Measurements from ENCODE around the gene ZBTB7C.

Gene ZBTB7C

DNA sequence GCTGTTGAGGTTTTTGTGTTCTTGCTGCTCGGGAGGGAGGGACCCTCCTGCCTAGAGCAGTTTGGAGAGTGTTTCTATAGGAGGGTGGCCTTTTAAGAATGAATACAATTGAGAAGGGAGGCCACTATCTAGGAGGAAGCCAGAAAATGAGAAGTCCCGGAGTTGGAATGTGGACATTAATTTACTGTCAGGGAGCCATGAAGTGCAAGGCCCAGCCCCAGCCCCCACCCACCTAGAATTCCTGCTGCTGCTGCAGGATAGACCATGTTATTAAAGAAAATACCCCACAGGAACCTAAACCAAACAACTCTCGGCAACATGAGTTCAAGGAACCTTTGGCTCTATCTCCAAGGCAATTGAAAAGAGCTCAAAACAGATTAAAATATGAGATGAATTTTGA is 46.0 kb downstream of the ZBTB7C start:
- no peak overlapping the region for H3K4me3 ChIP-seq (replicated peaks; ENCODE audit: low read depth, low read length)
- no peak for DNase-seq (ENCODE audit: extremely low read depth, low read depth)
- TF ChIP-seq, protein P1, sequence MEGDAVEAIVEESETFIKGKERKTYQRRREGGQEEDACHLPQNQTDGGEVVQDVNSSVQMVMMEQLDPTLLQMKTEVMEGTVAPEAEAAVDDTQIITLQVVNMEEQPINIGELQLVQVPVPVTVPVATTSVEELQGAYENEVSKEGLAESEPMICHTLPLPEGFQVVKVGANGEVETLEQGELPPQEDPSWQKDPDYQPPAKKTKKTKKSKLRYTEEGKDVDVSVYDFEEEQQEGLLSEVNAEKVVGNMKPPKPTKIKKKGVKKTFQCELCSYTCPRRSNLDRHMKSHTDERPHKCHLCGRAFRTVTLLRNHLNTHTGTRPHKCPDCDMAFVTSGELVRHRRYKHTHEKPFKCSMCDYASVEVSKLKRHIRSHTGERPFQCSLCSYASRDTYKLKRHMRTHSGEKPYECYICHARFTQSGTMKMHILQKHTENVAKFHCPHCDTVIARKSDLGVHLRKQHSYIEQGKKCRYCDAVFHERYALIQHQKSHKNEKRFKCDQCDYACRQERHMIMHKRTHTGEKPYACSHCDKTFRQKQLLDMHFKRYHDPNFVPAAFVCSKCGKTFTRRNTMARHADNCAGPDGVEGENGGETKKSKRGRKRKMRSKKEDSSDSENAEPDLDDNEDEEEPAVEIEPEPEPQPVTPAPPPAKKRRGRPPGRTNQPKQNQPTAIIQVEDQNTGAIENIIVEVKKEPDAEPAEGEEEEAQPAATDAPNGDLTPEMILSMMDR (IDR thresholded peaks at IDR 0.05; ENCODE audit: low read depth, low read length, missing control alignments) = no peak

GRCh38 chr18:48361801-48362200 is 47.4 kb downstream of the ZBTB7C start:
- DNase-seq (ENCODE audit: extremely low read depth, low read depth) = no peak
- TF ChIP-seq, protein P1 (IDR thresholded peaks at IDR 0.05; ENCODE audit: low read depth, low read length, missing control alignments) = no peak
- H3K4me3 ChIP-seq (replicated peaks; ENCODE audit: low read depth, low read length) = no peak overlapping the region

DNA sequence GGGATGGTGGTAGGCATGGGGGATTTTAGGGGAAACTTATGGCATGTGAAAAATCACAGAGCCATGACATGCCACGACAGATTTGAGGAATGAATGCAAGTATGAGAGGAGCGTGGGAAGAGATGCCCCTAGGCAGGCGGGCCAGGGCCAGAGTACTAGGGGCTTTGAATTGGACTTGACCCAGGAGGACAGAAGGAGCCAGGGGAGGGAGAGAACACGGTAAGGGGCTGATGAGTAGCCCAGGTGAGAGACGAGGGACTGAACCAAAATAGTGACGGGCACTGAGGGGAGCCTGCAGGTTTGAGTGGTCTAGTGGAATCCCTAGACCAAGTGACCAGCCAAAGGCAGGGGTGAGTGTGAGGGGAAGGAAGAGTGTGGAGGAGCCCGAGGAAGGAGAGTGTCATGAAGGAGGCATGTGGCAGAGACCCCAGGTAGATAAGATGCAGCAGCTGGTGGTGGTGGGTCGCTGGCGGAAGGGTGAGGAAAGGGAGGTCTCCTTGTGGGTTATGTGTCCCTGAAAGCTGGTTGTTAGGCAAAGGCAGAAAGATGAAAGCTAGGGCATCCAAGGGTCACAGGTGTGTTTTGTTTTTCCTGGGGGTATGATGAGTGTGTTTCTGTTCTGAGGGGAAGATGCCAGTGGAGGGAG is 48.7 kb downstream of the ZBTB7C start:
- H3K4me3 ChIP-seq (replicated peaks; ENCODE audit: low read depth, low read length) = no peak overlapping the region

GRCh38 chr18:48359626-48360025 is 49.6 kb downstream of the ZBTB7C start:
- DNase-seq (ENCODE audit: extremely low read depth, low read depth) = no peak

More for the DNA sequence above, 48.7 kb downstream of the ZBTB7C start:
- TF ChIP-seq, protein P1 (IDR thresholded peaks at IDR 0.05; ENCODE audit: low read depth, low read length, missing control alignments) = no peak
- DNase-seq (ENCODE audit: extremely low read depth, low read depth) = no peak

DNA sequence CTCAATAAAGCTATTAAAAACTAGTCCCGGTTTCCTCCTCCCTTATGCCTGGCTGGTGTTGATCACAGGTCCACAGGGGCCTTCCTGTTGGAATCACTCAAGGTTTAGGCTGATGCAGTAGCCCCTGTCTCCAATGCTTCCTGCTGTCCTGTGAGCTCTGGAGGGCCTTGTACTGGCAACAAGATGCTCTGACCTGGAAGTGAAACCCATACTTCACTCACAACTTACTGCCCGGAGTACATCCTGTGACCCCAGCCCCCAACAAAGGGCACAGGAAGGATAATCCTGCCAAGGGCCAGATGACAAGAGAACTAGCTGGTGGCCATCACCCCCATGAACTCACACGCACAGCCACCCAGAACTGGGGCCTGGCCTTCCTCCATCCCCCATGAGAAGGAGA is 50.3 kb downstream of the ZBTB7C start:
- no peak overlapping the region for H3K4me3 ChIP-seq (replicated peaks; ENCODE audit: low read depth, low read length)
- DNase-seq (ENCODE audit: extremely low read depth, low read depth) = no peak
- TF ChIP-seq, protein P1 (IDR thresholded peaks at IDR 0.05; ENCODE audit: low read depth, low read length, missing control alignments) = no peak

More at GRCh38 chr18:48359626-48360025, 49.6 kb downstream of the ZBTB7C start:
- H3K4me3 ChIP-seq (replicated peaks; ENCODE audit: low read depth, low read length) = no peak overlapping the region
- TF ChIP-seq, protein P1 (IDR thresholded peaks at IDR 0.05; ENCODE audit: low read depth, low read length, missing control alignments) = no peak

GRCh38 chr18:48356909-48357631 is 52.1 kb downstream of the ZBTB7C start:
- H3K4me3 ChIP-seq (replicated peaks; ENCODE audit: low read depth, low read length) = no peak overlapping the region
- TF ChIP-seq, protein P1 (IDR thresholded peaks at IDR 0.05; ENCODE audit: low read depth, low read length, missing control alignments) = no peak
- DNase-seq (ENCODE audit: extremely low read depth, low read depth) = no peak

All from HFF-Myc (cell line).